HL-60 (cell line): ENCODE measurements around the gene FAM180B.

Experiments
- DNase-seq, 2 experiments: peaks; one replicate each; pipeline ENCODE4 v3.0.0-alpha.2; 2010 to 2020; ENCODE audit warnings: low read depth in 1 of 2, low spot score in 1 of 2
- H3K27ac ChIP-seq: fragments of 250-450 bp; sonication (Bioruptor Pico); replicated peaks from 2 replicates; pipeline ENCODE4 v1.5.1; 2020; ENCODE audit warnings: mild to moderate bottlenecking, moderate library complexity
- H3K27me3 ChIP-seq: fragments of 250-450 bp; sonication (Bioruptor Pico); 2 replicates; pipeline ENCODE4 v1.5.1; 2021; ENCODE audit warnings: mild to moderate bottlenecking, moderate library complexity; ENCODE audit not compliant: insufficient read depth, poor library complexity, severe bottlenecking
- H3K4me3 ChIP-seq: replicated peaks from 2 replicates; pipeline ENCODE4 v1.5.1; 2011; ENCODE audit warnings: mild to moderate bottlenecking, control low read depth, low read length; ENCODE audit not compliant: insufficient read depth
- CTCF ChIP-seq: IDR thresholded peaks from one replicate; pipeline ENCODE4 v1.5.1; 2011; ENCODE audit warnings: low read length, control low read depth, inconsistent platforms; ENCODE audit not compliant: insufficient read depth
- GABPA ChIP-seq: IDR thresholded peaks from 2 replicates; pipeline ENCODE4 v1.6.1; 2012; ENCODE audit warnings: low read depth
- POLR2AphosphoS5 ChIP-seq: IDR thresholded peaks from 2 replicates; pipeline ENCODE4 v1.6.1; 2012; ENCODE audit warnings: low read depth
- REST ChIP-seq: IDR thresholded peaks from 2 replicates; pipeline ENCODE4 v1.6.1; 2012; ENCODE audit warnings: low read depth; ENCODE audit not compliant: insufficient replicate concordance
- SPI1 ChIP-seq: IDR thresholded peaks from 2 replicates; pipeline ENCODE4 v1.6.1; 2012; ENCODE audit warnings: low read depth, mild to moderate bottlenecking, borderline replicate concordance

Gene FAM180B

GRCh38 chr11:47587723-47588326, 1.3 kb downstream of the FAM180B start:
- Histone ChIP-seq H3K27ac (peak overlapping the region; percentile 56), H3K27me3 (peaks cover 2% of the 10 kb centered on the region), H3K4me3 (no peak overlapping the region)
- DNase-seq, result peak; percentile 78 to 92
- TF ChIP-seq SPI1 (peak; percentile 48; the same call in 1 of the 2 replicates), CTCF (no peak), POLR2AphosphoS5 (peak; percentile 72), GABPA (no peak)

GRCh38 chr11:47589118-47589517, 2.6 kb downstream of the FAM180B start:
- DNase-seq, result no peak
- no peak overlapping the region for H3K27ac ChIP-seq
- H3K27me3 ChIP-seq, result peaks cover 11% of the 10 kb centered on the region
- TF ChIP-seq SPI1 (no peak), CTCF (no peak), GABPA (no peak), POLR2AphosphoS5 (no peak), REST (no peak)
- H3K4me3 ChIP-seq, result no peak overlapping the region

GRCh38 chr11:47589584-47589976, 3.1 kb downstream of the FAM180B start:
- peaks cover 15% of the 10 kb centered on the region for H3K27me3 ChIP-seq
- H3K27ac ChIP-seq, result no peak overlapping the region
- no peak for DNase-seq
- H3K4me3 ChIP-seq, result no peak overlapping the region
- no peak for TF ChIP-seq CTCF
- no peak for TF ChIP-seq SPI1
- no peak for TF ChIP-seq GABPA
- TF ChIP-seq REST, result no peak
- no peak for TF ChIP-seq POLR2AphosphoS5
